Islet precursor cell (in vitro differentiated cells): ENCODE results near the gene SMC5.
"Not testable (repeated sequence)": the region's sequence is repeated elsewhere in the genome, so short reads cannot be mapped to it uniquely, and the experiment has no call there.

Experiments
- DNase-seq: peaks from one replicate; pipeline ENCODE4 v3.0.0-alpha.2; 2018

The SMC5 gene

GRCh38 chr9:70258692-70259511 lies at the start of gene SMC5:
SMC5 (plus strand) TSS chr9:70258978; CDS start chr9:70259079, 101 bp downstream.
- peak; percentile 97 for DNase-seq

- DNase-seq = no peak
Observed at GRCh38 chr9:70217029-70217428, 41.7 kb upstream of the SMC5 start.

- DNase-seq = no peak
Observed at GRCh38 chr9:70218767-70219166, 40.0 kb upstream of the SMC5 start.

- no peak for DNase-seq
Observed at GRCh38 chr9:70220216-70220615, 38.6 kb upstream of the SMC5 start.

GRCh38 chr9:70222354-70222753 lies 36.4 kb upstream of the SMC5 start:
- DNase-seq = no peak

- DNase-seq = no peak
Observed at GRCh38 chr9:70228118-70228517, 30.7 kb upstream of the SMC5 start.

GRCh38 chr9:70228611-70229010 lies 30.2 kb upstream of the SMC5 start:
- DNase-seq = no peak

- DNase-seq = no peak
Observed at GRCh38 chr9:70229026-70229425, 29.8 kb upstream of the SMC5 start.

- no peak for DNase-seq
Observed at GRCh38 chr9:70229579-70229978, 29.2 kb upstream of the SMC5 start.

- no peak for DNase-seq
Observed at GRCh38 chr9:70232476-70232875, 26.3 kb upstream of the SMC5 start.

GRCh38 chr9:70234208-70234607 lies 24.6 kb upstream of the SMC5 start:
- DNase-seq = not testable (repeated sequence)

GRCh38 chr9:70245952-70246351 lies 12.8 kb upstream of the SMC5 start:
- DNase-seq = not testable (repeated sequence)

GRCh38 chr9:70250221-70250620 lies 8.6 kb upstream of the SMC5 start:
- DNase-seq = no peak

GRCh38 chr9:70255486-70255885 lies 3.3 kb upstream of the SMC5 start:
- no peak for DNase-seq

GRCh38 chr9:70256123-70256551 lies 2.6 kb upstream of the SMC5 start:
- peak; percentile 67 for DNase-seq

- DNase-seq = no peak
Observed at GRCh38 chr9:70257502-70257901, 1.3 kb upstream of the SMC5 start.

- peak; percentile 82 for DNase-seq
Observed at GRCh38 chr9:70257991-70258691, 637 bp upstream of the SMC5 start.

- DNase-seq = no peak
Observed at GRCh38 chr9:70259512-70259802, 679 bp downstream of the SMC5 start.

- DNase-seq = no peak
Observed at GRCh38 chr9:70260007-70260443, 1.2 kb downstream of the SMC5 start.

- no peak for DNase-seq
Observed at GRCh38 chr9:70260606-70261005, 1.8 kb downstream of the SMC5 start.

- no peak for DNase-seq
Observed at GRCh38 chr9:70261131-70261870, 2.5 kb downstream of the SMC5 start.

- DNase-seq = no peak
Observed at GRCh38 chr9:70262366-70262765, 3.6 kb downstream of the SMC5 start.

GRCh38 chr9:70262948-70263347 lies 4.2 kb downstream of the SMC5 start:
- DNase-seq = no peak

GRCh38 chr9:70263421-70263820 lies 4.6 kb downstream of the SMC5 start:
- DNase-seq = no peak
